GM18873 (cell line): ENCODE results near the gene SLC25A3.
"Not testable (repeated sequence)": the region's sequence is repeated elsewhere in the genome, so short reads cannot be mapped to it uniquely, and the experiment has no call there.

Source experiments
- ATAC-seq: cut with Tn5 transposase; IDR thresholded peaks from one replicate; pipeline ENCODE4 v1.9.1; 2021; ENCODE audit warnings: mild to moderate bottlenecking, moderate library complexity, moderate number of reproducible peaks; ENCODE audit not compliant: unreplicated experiment, low FRiP score

SLC25A3 gene

DNA sequence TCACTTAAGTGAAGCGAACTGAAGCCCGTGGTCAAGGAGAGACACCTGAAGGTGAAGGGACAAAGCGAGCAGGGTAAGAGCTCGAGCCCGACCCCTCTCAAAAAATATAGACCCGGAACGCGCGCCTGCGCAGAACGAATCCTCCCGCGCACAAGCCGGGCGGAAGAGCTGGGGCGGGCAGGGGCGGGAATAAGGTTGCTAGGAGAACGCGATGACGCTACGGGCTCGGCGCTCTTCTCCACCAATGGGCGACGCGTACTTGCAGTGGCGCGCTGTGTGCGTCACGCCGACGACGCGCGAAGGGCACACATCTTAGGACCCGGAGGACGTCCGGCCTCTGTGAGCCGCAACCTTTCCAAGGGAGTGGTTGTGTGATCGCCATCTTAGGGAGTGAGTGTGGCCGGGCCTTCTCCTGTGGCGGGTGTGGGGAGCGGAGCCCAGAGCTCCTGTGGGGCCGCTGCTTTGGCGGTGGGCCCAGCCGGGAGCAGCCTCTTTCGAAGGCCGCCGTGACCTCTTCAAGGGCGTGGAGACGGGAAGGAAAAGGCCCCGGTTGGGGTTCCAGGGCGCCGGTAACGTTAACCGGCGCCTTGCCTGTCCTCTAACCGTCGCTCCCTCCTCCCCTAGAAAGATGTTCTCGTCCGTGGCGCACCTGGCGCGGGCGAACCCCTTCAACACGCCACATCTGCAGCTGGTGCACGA lies at the start of gene SLC25A3:
Gene SLC25A3, plus strand, starts transcription at position 336 of the 699 bp plus-strand sequence. Its CDS starts 293 bp downstream, at position 629.
- peak; percentile 99 for ATAC-seq

- no peak for ATAC-seq
These were observed 49.8 kb upstream of the SLC25A3 start for GRCh38 chr12:98543701-98544100.

DNA sequence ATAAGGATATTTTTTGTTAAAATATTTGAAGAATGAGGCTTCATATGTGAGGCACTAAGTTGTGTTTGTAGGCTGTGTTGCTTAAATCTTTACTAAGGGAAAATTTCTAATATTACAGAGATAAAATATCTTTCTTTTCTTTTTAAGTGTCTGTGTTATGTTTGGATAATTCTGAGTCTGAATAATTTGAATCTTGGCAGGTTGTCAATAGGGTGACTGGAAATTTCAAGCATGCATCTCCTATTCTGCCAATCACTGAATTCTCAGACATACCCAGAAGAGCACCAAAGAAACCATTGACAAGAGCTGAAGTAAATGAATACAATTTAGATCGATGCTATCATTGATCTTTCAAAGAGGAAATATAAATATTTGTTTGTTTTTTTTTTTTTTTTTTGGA lies 48.7 kb upstream of the SLC25A3 start:
- ATAC-seq: no peak

DNA sequence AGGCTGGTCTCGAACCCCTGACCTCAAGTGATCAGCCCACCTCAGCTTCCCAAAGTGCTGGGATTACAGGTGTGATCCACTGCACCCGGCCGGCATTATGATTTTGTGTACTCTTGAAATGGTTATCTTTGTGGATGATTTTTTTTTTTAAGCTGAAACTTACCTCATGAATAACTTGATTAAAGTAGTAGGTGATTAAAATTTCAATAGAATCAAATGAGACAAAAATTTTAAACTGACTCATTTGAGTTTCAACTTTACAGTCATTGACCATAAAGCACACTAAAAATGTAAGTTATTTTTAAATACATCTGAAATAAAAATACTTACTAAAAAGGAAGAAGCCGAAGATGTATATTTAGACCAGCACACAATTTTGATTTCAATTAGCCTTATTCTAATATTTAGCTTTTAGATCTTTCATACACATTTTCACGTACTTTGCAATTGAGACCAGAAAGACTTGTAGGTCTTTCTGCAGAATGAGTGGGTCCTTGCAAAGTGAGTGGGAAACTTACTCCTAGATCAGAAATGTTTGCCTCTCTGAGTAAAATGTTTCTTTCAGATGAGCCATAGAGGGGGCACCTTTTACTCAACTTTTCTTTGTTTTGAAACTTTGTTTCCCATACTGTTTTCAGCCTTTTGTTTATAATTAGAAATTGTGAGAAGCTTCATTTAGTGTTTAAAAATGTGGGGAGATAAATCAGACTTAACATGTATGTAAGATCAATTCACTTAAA lies 43.9 kb upstream of the SLC25A3 start:
- ATAC-seq: no peak

GRCh38 chr12:98551787-98552186 lies 41.7 kb upstream of the SLC25A3 start:
- no peak for ATAC-seq

DNA sequence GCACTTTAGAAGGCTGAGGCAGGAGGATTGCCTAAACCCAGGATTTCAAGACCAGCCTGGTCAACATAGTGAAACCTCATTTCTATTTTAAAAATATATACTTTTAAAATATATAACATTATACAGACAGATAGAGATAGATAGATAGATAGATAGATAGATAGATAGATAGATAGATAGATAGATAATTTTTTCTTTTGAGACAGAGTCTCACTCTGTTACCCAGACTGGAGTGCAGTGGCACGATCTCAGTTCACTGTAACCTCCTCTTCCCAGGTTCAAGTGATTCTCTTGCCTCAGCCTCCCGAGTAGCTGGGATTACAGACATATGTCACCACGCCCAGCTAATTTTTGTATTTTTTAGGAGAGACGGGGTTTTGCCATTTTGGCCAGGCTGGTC lies 35.4 kb upstream of the SLC25A3 start:
- ATAC-seq: not testable (repeated sequence)

- no peak for ATAC-seq
These were observed 33.8 kb upstream of the SLC25A3 start for GRCh38 chr12:98559666-98560065.

DNA sequence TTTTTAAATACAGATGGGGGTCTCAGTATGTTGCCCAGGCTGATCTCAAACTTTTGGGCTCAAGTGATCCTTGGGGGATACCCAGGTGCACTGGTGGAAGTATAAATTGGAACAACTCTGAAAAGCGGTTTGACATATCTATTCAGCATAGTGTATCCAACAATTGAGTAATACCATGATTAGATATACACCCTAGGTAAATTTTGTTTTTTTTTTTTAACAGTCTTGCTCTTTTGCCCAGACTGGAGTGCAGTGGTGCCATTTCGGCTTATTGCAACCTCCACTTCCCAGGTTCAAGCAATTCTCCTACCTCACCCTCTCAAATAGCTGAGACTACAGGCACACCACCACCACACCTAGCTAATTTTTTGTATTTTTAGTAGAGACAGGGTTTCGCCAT lies 31.6 kb upstream of the SLC25A3 start:
- no peak for ATAC-seq

GRCh38 chr12:98572010-98572409 lies 21.5 kb upstream of the SLC25A3 start:
- ATAC-seq: no peak

GRCh38 chr12:98574110-98574509 lies 19.4 kb upstream of the SLC25A3 start:
- no peak for ATAC-seq

- no peak for ATAC-seq
These were observed 18.5 kb upstream of the SLC25A3 start for GRCh38 chr12:98575013-98575412.

DNA sequence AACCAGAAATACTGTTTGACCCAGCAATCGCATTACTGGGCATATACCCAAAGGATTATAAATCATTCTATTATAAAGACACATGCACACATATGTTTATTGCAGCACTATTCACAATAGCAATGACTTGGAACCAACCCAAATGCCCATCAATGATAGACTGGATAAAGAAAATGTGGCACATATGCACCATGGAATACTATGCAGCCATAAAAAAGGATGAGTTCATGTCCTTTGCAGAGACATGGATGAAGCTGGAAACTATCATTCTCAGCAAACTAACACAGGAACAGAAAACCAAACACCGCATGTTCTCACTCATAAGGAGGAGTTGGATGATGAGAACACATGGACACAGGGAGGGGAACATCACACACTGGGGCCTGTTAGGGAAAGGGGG lies 16.7 kb upstream of the SLC25A3 start:
- ATAC-seq: not testable (repeated sequence)

- ATAC-seq: no peak
These were observed 15.1 kb upstream of the SLC25A3 start for GRCh38 chr12:98578392-98578791.

GRCh38 chr12:98578821-98579220 lies 14.7 kb upstream of the SLC25A3 start:
- ATAC-seq: no peak

DNA sequence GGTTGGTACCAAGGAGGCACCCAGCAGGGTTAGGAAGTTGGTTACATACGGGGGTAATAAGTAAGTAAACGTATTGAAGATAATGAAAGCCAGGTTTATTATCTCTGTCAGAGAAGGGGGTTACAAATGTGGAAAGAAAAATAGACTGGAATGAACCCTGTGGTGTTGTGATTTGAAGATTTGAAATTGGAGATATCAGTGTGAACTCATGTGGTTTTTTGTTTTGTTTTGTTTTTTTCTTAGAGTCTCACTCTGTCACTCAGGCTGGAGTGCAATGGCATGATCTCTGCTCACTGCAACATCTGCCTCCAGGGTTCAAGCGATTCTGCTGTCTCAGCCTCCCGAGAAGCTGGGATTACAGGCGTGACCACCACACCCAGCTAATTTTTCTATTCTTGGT lies 14.1 kb upstream of the SLC25A3 start:
- no peak for ATAC-seq

GRCh38 chr12:98579835-98580234 lies 13.7 kb upstream of the SLC25A3 start:
- ATAC-seq: no peak

- no peak for ATAC-seq
These were observed 12.8 kb upstream of the SLC25A3 start for GRCh38 chr12:98580695-98581094.

- no peak for ATAC-seq
These were observed 12.4 kb upstream of the SLC25A3 start for GRCh38 chr12:98581101-98581500.

- ATAC-seq: no peak
These were observed 11.4 kb upstream of the SLC25A3 start for GRCh38 chr12:98582093-98582492.

DNA sequence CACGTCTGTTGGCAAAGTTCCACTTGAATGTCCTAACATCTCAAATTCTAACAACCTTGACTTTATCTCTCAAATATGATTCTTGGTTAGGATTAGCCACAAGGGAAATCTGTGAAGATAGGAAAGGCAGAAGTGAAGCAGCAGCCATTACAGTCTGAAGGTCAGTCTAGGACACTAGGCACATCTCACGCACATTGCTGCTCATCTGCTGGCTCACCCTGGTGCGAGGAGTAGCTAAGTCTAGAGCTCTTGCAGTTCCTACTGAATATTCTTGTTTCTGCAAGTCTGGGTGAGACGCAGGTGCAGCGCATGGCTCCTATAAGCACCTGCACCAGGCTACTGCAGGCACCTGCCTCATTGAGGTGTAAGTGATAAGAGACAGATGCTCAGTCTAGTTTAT lies 6.4 kb upstream of the SLC25A3 start:
- ATAC-seq: no peak

GRCh38 chr12:98591209-98591608 lies 2.3 kb upstream of the SLC25A3 start:
- no peak for ATAC-seq

DNA sequence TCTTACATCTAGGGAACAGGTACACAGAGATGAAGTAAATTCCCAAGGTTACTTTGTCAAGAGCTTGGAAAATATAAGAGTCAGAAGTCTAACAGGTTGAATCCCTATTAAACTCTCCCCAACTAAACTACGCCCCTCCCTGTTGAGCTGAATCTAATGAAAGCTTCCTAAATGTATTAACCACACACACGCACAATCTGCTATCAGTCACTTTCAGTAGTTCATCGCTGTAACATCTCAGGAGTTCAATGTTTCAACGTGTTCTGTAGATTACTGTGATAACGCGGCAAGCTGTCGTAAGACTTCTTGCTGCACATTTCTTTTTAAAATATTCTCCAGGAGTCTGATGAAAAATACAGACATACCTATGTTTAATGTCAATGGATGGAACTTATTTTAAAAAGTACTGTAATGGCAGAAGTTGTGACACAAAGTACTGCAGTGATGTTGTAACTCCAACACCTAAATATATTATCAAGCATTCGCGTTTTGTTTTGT lies 612 bp upstream of the SLC25A3 start:
- no peak for ATAC-seq
